Measurements from ENCODE around the gene C6orf132.
"Not testable (repeated sequence)": the region's sequence is repeated elsewhere in the genome, so short reads cannot be mapped to it uniquely, and the experiment has no call there.

The C6orf132 gene, protein sequence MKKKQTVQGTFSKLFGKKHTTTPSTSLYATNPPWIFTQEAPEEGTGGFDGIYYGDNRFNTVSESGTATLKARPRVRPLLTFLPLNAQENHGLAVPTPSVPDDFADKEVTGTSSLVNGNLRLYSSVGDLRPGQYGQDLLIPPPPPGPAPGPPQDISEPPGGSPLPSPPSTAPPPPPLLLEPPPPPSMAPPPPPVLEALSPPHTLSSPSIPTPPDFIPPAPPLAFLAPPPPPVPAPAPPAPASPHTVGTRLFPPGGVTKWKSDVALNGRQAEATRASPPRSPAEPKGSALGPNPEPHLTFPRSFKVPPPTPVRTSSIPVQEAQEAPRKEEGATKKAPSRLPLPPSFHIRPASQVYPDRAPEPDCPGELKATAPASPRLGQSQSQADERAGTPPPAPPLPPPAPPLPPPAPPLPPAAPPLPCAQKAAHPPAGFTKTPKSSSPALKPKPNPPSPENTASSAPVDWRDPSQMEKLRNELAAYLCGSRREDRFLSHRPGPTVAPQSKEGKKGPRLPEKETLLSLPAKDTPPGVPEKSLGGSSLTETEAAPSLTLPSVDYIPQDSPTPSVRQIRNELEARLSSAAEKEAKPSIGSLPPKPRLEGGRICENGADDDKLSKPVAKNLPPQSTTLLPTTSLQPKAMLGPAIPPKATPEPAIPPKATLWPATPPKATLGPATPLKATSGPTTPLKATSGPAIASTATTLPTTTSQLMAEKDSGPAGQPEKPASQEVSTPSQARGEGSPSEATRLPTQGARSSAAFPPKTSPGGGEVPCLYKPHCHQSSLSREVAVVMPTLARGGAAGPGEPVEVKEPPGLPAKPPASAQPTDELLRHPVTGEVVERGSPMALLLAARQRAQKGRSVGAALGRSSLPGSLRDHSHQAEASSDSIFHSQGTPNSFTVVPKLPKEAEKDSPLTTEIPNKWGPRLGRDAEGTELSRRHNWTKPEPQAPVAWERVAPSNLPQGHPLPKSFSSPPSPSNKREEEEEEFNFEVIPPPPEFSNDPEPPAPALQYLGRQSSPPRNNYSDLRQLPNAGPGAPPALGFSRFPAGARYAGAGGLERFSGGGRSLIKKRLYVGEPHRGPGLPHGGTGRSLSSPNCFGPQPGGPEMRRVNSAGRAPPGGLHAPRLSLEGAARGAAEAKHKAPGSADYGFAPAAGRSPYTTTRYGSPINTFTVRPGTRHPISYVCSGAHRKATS

GRCh38 chr6:42142118-42142835, at the start of gene C6orf132:
Gene C6orf132, minus strand, starts transcription at chr6:42142620. Its CDS starts 176 bp downstream, at chr6:42142444.
- DNase-seq: peak in 2 of 3 donors; percentile 25 to 48

GRCh38 chr6:42190554-42191183, 48.2 kb upstream of the C6orf132 start:
- DNase-seq: peak; percentile 20 to 57 (median 26)

- no peak for DNase-seq
Observed at GRCh38 chr6:42188406-42188805, 46.0 kb upstream of the C6orf132 start.

DNA sequence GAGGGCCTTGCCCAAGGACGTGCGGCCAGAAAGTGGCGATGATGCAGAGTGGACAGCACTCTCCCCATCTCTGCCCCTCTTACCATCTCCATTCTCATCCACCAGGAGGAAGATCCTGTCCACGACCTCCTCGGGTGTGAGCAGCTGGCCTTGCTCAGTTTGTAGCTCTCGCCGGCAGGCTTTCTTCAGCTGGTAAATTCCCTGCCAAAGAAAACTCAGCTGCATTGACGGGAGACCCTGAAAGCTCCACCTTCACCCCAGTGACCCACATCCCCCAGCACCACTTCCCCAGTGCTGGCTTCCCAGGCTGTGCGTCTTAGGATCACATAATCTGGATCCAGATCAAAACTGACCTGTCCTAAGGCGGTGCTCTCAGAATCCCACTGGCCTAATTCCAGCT, 43.2 kb upstream of the C6orf132 start:
- no peak for DNase-seq

GRCh38 chr6:42184475-42184874, 42.1 kb upstream of the C6orf132 start:
- DNase-seq: no peak

GRCh38 chr6:42182101-42182500, 39.7 kb upstream of the C6orf132 start:
- DNase-seq: no peak

DNA sequence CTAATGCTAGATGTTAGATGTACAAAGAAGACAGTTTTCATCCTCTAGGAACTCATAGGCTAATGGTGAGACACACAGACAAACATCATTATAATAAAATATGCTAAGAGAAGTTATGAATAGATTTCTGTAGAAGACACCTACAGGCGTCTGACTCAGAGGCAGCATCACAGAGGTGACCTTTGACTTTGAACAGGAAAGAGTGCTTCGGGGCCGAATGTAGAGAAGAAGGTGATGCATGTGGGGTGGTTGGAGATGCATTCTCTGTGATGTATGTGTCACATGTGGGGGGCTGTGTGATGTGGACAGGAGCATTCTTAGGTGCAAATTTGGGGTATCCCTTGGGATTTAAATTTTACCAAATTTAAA, 37.5 kb upstream of the C6orf132 start:
- no peak for DNase-seq

DNA sequence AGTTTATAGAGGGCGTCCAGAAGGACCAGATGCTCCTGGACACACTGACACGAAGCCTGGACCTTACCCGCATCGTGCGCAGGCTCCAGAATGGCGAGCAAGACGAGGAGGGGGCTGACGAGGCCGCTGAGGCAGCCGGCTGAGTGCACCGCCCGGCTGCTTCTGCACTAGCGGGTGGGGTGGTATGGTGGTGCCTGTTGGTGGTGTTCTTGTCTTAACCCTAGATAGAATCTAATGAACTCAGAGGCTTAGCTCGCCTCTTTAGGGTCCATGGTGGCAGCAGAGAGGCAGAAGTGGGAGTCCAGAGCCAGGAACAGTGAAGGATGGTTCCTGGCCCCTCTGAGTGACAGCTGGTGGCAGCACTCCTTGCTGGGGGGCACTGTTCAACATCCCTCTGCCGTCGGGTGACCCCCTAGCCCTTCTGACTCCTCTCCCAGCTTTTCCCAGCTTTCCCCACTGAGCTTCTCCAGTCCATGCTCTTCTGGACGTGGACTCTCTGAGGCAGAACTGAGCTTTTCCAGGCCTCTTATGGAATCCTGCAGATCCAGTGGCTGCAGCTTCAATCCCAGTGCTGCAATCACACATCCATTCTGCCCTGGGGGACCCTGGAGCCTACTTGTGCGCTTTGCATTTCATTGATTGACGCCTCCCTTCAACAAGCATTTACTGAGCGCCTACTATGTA, 37.0 kb upstream of the C6orf132 start:
- no peak for DNase-seq

GRCh38 chr6:42177514-42178364, 35.3 kb upstream of the C6orf132 start:
- DNase-seq: no peak

DNA sequence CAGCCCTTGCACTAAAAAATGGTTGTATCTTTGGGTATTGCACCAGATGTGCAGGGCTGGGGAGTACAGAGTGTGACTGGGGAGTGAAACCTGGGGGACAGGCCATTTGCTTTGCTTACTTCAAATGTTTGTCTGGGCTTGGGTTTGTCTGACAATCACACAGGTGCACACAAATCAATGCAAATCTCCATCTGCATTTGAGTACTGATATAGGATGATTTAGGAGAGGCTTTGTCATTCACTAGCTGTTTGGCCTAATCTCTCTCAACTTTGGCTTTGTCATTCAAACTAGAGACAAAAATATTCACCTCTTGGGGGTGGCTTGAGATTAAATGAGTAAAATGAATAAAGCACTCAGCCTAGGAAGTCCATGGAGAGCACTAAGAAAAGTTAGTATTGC, 34.6 kb upstream of the C6orf132 start:
- no peak for DNase-seq

DNA sequence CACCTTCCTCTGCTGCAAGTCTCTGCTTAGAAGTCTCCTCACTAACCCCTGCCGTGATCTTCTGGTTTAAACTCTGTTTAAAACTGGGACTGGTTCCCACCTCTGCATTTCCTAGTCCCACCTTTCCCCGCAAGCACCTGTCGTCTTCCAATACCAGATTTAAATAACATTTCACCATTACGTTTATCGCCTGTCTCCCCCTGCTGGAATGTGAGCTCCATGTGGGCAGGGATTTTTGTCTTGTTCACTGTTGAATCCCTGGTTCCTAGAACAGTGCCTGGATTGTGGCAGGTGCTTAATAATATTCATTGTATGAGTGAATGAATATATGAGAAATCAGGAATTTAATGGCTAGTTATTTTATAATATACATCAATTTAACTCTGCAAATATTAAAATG, 33.4 kb upstream of the C6orf132 start:
- DNase-seq: no peak

DNA sequence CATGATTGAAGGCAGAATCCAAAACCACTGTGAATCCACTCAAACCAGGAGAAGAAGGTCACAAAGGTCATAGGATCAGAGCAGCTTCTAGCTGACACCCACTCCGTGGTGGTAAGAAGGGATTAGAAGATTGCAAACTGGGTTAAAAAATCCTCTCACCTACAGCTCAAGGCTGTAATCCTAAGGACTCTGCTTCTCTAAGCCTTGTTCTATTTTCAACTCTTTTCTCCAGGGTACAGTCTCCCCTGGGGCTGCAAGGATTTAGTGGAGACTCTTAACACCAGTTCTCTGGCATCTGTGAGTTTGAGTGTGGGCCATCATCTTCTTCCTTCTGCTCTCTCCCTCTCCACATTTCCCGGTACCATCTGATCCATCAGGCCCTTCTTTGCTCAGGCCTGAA, 30.7 kb upstream of the C6orf132 start, which contains the start of gene GUCA1A:
TSS of gene GUCA1A (plus strand) at position 264 of the 400 bp plus-strand sequence. CDS start 250 bp downstream, outside the sequence.
- no peak for DNase-seq

DNA sequence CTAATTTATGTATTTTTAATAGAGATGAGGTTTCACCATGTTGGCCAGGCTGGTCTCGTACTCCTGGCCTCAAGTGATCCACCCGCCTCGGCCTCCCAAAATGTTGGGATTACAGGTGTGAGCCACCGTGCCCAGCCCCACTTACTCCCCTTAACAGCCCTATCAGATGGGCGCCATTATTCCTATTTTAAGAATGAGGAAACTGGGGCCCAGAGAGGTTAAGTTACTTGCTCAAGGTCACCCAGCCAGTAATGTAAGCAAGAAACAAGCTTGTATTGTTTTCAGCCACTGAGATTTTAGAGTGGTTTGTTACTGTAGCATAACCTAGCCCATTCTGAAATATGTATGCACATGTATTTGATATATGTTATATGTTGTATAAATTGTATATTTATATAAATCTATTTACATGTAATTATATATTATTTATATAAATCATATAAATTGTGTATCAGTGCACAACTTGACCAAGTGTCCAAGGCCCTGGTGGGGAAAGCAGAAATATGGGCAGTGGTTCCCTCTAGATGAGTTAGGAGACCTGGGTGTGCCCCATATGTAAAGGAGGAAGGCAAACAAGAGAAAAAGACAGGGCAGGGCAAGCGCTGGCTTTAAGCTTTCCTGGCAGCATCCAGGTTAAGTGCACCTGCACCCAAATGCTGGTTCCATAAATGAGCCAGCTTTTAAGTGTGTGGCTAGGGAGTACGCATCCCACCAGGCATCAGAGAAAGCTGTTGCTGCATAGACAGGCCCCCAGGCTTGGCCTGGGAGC, 29.6 kb upstream of the C6orf132 start:
- no peak for DNase-seq

GRCh38 chr6:42169780-42170179, 27.4 kb upstream of the C6orf132 start:
- DNase-seq: not testable (repeated sequence)

DNA sequence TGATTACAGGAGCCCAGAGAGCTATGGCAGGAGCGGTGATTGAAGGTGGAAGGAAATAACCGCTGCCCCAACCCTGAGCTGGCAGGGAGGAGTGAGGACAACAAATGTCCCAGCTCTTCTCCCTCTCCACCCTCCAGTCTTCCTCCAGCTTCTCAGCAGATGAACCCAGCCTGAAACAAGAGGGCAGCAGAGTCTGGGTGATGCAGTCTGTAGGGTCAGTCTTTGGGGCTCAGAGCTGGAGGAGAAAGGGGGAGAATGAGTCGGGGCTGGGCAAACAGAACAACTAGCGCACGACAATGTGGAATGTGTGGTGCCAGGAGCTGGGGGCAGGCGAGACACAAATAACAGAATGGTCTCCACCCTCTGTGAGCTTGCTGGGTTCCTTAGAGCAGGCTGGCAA, 26.2 kb upstream of the C6orf132 start:
- DNase-seq: no peak

DNA sequence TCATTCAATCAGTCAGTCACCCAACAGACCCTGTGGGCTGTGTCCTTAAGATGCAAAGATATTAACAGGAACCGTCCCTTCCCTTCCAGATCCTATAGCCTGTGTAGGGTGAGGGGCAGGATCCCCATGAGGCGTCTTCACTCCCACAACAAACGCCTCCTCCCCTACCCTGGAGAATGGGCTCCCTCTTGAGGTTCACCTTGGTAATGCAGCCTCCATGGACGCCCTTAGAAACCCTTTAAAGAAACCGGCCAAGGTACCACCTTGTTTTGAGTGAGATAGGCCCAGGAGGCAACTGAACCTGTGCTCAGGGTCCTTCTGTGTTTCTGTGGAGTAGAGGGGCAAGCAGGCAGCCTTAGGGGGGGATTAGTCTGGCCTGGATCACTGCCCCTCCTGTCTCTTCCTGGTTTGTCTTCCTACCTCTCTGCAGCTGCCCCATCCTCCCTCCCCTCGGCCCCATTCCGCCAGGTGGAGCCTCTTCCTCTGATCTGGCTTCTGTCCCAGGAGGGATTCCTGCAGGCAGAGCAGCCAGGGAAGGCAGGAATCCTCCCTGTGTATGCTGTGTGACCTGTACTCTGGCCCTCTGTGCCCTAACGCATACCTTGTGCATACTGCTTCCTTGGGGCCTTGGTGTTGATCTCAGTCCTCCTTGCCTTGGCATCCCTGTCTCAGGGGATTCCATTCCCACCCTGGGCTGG, 24.2 kb upstream of the C6orf132 start:
- peak; percentile 70 to 83 (median 81) for DNase-seq

DNA sequence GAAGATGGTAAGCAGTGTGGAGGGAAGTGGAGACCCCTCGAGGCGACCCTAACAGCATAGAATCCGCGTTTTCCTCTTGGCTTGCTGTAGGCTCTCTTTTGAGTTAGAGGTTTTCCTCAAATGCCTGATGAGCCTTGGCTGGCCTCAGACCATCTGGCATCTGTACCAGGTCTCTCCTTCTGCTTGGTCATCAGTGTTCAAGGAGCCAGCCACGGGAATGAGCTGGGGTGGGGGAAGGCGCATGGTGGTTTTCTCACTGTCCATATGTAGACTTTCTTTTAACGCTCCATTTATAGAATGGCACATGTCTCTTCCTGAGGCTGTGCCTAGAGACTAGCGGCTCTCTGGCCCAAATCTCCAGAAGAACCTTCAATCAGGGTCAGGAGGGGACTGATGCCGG, 22.6 kb upstream of the C6orf132 start:
- DNase-seq: no peak

DNA sequence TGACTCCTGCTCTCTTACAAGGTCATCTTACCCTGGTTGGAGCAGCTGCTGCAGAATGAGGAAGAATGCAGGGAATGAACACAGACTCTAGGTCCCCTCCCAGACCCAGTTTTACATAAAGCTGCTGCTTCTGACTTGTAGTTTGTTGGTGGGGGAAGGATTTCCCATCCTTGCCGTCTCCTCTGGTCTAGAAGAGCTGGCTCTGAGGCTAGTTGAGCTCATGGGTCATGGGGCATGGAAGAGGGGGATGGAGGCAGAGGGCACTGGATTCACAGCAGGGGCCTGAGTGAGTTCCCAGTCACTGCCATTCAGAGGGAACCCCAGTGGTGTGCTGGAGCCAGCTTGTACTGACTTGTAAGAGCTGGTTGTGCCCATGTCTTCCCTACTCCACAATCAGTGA, 21.6 kb upstream of the C6orf132 start:
- DNase-seq: peak; percentile 37 to 52 (median 41)

DNA sequence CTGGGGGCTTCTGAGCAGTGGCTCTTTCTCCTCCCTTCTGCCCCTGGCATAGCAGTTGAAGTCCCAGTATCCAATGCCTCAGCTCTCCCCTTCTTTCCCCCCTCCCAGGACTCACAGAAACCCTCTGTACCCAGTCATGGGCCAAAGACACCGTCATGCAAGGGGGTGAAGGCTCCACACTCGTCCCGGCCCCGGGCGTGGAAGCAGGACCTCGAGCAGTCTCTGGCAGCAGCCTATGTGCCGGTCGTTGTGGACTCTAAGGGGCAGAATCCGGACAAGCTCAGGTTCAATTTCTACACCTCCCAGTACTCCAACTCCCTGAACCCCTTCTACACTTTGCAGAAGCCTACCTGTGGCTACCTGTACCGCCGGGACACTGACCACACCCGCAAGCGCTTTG, 20.4 kb upstream of the C6orf132 start:
- DNase-seq: no peak
